ENCODE measurements around the gene BTBD16. TPM values are rescaled to one million over a fixed set of nuclear protein-coding genes. Genes with fewer than 3 reads are reported as not detected.

Gene BTBD16
- total RNA-seq, 2 experiments from 2014 or later, result 0.06 TPM; not detected in 1

- CTCF ChIA-PET (ENCODE audit: unreplicated experiment), result no interaction called here
- Histone ChIP-seq H3K4me3 (ENCODE audit: low read depth, low read length, poor library complexity, severe bottlenecking) (no peak overlapping the region), H3K9me2 (ENCODE audit: insufficient read depth, low read length) (no peaks in the 10 kb centered on the region), H3K4me1 (ENCODE audit: insufficient read depth, low read length, poor library complexity, severe bottlenecking) (no peaks in the 10 kb centered on the region), H3K79me2 (ENCODE audit: insufficient read depth, low read depth, low read length) (no peaks in the 10 kb centered on the region), H3K36me3 (ENCODE audit: insufficient read depth, low read length) (no peaks in the 10 kb centered on the region), H4K20me1 (ENCODE audit: insufficient read depth, low read length) (no peaks in the 10 kb centered on the region), H2AFZ (ENCODE audit: low read length) (no peak overlapping the region), H3K27ac (ENCODE audit: low read depth, low read length, poor library complexity, severe bottlenecking) (no peak overlapping the region), H3K9me3 (ENCODE audit: low read length) (peaks cover 8% of the 10 kb centered on the region; the same call in 1 of the 2 replicates), H3K4me2 (ENCODE audit: low read length) (no peak overlapping the region)
- no TSS peak for BruUV-seq (replicated peaks)
- POLR2A ChIA-PET, result interaction anchor here (0.6 to 1.0 kb wide), 3 partner anchors 14 to 1475 kb away, joined by 3 read pairs; no protein-coding TSS in a partner anchor
- intact Hi-C loops (cut with micrococcal nuclease; ENCODE audit: unreplicated experiment), result no loop called here
- DNase-seq (ENCODE audit: low spot score), result no peak
- TF ChIP-seq, protein P1, sequence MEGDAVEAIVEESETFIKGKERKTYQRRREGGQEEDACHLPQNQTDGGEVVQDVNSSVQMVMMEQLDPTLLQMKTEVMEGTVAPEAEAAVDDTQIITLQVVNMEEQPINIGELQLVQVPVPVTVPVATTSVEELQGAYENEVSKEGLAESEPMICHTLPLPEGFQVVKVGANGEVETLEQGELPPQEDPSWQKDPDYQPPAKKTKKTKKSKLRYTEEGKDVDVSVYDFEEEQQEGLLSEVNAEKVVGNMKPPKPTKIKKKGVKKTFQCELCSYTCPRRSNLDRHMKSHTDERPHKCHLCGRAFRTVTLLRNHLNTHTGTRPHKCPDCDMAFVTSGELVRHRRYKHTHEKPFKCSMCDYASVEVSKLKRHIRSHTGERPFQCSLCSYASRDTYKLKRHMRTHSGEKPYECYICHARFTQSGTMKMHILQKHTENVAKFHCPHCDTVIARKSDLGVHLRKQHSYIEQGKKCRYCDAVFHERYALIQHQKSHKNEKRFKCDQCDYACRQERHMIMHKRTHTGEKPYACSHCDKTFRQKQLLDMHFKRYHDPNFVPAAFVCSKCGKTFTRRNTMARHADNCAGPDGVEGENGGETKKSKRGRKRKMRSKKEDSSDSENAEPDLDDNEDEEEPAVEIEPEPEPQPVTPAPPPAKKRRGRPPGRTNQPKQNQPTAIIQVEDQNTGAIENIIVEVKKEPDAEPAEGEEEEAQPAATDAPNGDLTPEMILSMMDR (conservative IDR thresholded peaks at IDR 0.05; ENCODE audit: low read length), result no peak
- no peak for TF ChIP-seq EZH2phosphoT487 (IDR thresholded peaks at IDR 0.05; ENCODE audit: borderline replicate concordance, low read depth, low read length)
Measured at GRCh38 chr10:122316224-122316884, 45.3 kb downstream of the BTBD16 start.

GRCh38 chr10:122321960-122322359, 50.9 kb downstream of the BTBD16 start:
- Histone ChIP-seq H3K4me1 (ENCODE audit: insufficient read depth, low read length, poor library complexity, severe bottlenecking) (peaks cover 10% of the 10 kb centered on the region), H3K9me2 (ENCODE audit: insufficient read depth, low read length) (no peaks in the 10 kb centered on the region), H3K9me3 (ENCODE audit: low read length) (peaks cover 8% of the 10 kb centered on the region; the same call in 1 of the 2 replicates), H4K20me1 (ENCODE audit: insufficient read depth, low read length) (no peaks in the 10 kb centered on the region), H3K27ac (ENCODE audit: low read depth, low read length, poor library complexity, severe bottlenecking) (no peak overlapping the region), H3K4me2 (ENCODE audit: low read length) (no peak overlapping the region), H3K79me2 (ENCODE audit: insufficient read depth, low read depth, low read length) (no peaks in the 10 kb centered on the region), H3K4me3 (ENCODE audit: low read depth, low read length, poor library complexity, severe bottlenecking) (no peak overlapping the region), H3K36me3 (ENCODE audit: insufficient read depth, low read length) (no peaks in the 10 kb centered on the region), H2AFZ (ENCODE audit: low read length) (no peak overlapping the region)
- no TSS peak for BruUV-seq (replicated peaks)
- no peak for DNase-seq (ENCODE audit: low spot score)
- POLR2A ChIA-PET, result interaction anchor here (2.8 kb wide), 1 partner anchor 11 kb away, joined by 13 read pairs; no protein-coding TSS in a partner anchor
- intact Hi-C loops (cut with micrococcal nuclease; ENCODE audit: unreplicated experiment), result no loop called here
- CTCF ChIA-PET (ENCODE audit: unreplicated experiment), result no interaction called here
- TF ChIP-seq, protein P1 (conservative IDR thresholded peaks at IDR 0.05; ENCODE audit: low read length), result no peak
- TF ChIP-seq EZH2phosphoT487 (IDR thresholded peaks at IDR 0.05; ENCODE audit: borderline replicate concordance, low read depth, low read length), result no peak

DNA sequence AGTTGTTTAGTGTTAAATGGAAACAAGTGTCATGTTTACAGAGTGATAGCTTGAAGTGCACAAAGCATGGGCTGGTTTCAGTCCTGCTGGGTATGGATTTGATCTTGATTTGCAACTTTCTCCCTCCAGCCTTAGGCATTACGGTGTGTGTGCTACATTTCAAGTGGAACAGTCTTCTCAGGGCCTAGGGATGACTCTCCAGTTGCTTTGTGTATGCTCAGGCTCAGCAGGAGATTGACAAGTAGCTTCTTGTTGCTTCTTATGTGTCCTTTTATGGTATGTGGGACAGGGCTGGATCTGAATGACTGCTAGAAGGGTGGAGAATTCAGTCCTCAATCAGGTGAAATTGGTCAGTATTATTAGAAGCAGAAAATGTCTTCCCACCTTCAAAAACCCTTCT, 52.1 kb downstream of the BTBD16 start:
- Histone ChIP-seq H3K4me3 (ENCODE audit: low read depth, low read length, poor library complexity, severe bottlenecking) (no peak overlapping the region), H3K9me3 (ENCODE audit: low read length) (peaks cover 8% of the 10 kb centered on the region; the same call in 1 of the 2 replicates), H4K20me1 (ENCODE audit: insufficient read depth, low read length) (no peaks in the 10 kb centered on the region), H2AFZ (ENCODE audit: low read length) (no peak overlapping the region), H3K27ac (ENCODE audit: low read depth, low read length, poor library complexity, severe bottlenecking) (no peak overlapping the region), H3K36me3 (ENCODE audit: insufficient read depth, low read length) (no peaks in the 10 kb centered on the region), H3K9me2 (ENCODE audit: insufficient read depth, low read length) (no peaks in the 10 kb centered on the region), H3K4me2 (ENCODE audit: low read length) (no peak overlapping the region), H3K4me1 (ENCODE audit: insufficient read depth, low read length, poor library complexity, severe bottlenecking) (peaks cover 12% of the 10 kb centered on the region), H3K79me2 (ENCODE audit: insufficient read depth, low read depth, low read length) (no peaks in the 10 kb centered on the region)
- POLR2A ChIA-PET, result interaction anchor here (0.5 to 2.8 kb wide), 5 partner anchors 12 to 167 kb away, joined by 3 to 13 read pairs (median 4); no protein-coding TSS in a partner anchor
- TF ChIP-seq, protein P1 (conservative IDR thresholded peaks at IDR 0.05; ENCODE audit: low read length), result no peak
- no peak for TF ChIP-seq EZH2phosphoT487 (IDR thresholded peaks at IDR 0.05; ENCODE audit: borderline replicate concordance, low read depth, low read length)
- intact Hi-C loops (cut with micrococcal nuclease; ENCODE audit: unreplicated experiment), result no loop called here
- BruUV-seq (replicated peaks), result no TSS peak
- DNase-seq (ENCODE audit: low spot score), result no peak
- CTCF ChIA-PET (ENCODE audit: unreplicated experiment), result interaction anchor here (0.8 kb wide), 1 partner anchor 24 kb away, joined by 3 read pairs; no protein-coding TSS in a partner anchor
